Measurements from ENCODE around the gene AK2.
A peak's percentile ranks its signal among the peaks of the same experiment; 100 is the strongest.
"Not testable (repeated sequence)": the region's sequence is repeated elsewhere in the genome, so short reads cannot be mapped to it uniquely, and the experiment has no call there.

AK2 gene

DNA sequence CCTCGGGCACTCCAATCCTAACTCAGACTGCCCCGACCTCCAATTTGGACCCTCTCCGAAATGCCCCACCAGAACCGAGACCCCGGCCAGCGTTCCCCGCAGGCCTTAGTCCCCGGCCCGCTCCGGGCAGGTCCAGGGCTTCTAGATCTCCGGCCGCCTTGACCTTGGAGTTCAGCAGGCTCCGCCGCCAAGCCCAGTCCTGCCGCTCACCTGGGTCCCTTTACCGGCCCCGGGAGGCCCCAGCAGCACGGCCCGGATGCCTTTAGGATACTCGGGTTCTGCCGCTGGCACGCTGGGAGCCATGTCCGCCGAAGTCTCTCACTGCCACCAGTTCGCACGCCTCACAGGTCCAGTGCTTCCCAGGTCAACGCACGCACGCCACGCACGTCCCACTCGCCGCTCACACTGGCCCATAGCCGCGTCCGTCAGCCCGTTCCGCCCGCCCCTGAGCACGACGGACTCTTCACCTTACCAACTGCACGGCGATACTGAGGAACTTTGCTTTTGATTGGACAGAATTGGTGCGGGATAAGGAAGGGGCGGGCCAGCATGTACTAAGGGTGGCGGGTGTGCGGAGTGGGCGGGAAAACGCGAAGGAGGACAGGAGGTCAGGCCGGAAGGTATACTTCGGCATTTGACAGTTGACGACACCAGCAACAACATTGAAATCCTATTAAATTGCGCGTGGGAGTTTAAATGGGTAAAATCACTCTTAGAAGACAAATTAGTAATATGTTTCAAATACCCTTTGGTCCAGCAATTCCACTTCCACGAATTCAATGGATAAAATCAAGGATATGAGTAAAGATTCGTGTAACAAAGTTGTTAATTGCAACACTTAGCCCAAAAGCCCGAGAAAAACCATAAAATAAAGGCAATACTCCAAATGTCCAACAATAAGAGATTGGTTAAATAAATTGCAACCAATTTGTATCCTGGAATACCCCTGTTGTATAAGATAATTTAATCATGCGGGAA lies at the start of gene AK2:
TSS of gene AK2 (minus strand) at position 358 of the 978 bp plus-strand sequence. CDS start at position 303, 55 bp downstream.
- Mint-ChIP-seq H3K9me3 (no peaks in the 10 kb centered on the region), H3K4me1 (peaks cover 31 to 54% of the 10 kb centered on the region in 2 donors)

GRCh38 chr1:33086384-33086850 lies 49.7 kb upstream of the AK2 start:
- H3K27me3 Mint-ChIP-seq = peaks cover 31 to 37% of the 10 kb centered on the region in 2 donors
- DNase-seq = peak; percentile 25
- H3K36me3 Mint-ChIP-seq = no peaks in the 10 kb centered on the region
- no peaks in the 10 kb centered on the region for H3K9me3 Mint-ChIP-seq
- peak; percentile 69 for ATAC-seq (replicated peaks)
- no peak overlapping the region for H3K4me3 Mint-ChIP-seq
- H3K27ac Mint-ChIP-seq = no peak overlapping the region
- peaks cover 18 to 19% of the 10 kb centered on the region in 2 donors for H3K4me1 Mint-ChIP-seq

More for the DNA sequence above, at the start of gene AK2:
- Mint-ChIP-seq H3K27ac (peak within 1 kb of the TSS; percentile 98), H3K27me3 (peaks cover 0 to 3% of the 10 kb centered on the region in 2 donors), H3K4me3 (peak within 1 kb of the TSS; percentile 94 to 100), H3K36me3 (peaks cover 15 to 25% of the 10 kb centered on the region in 2 donors)
- ATAC-seq (replicated peaks) (peak; percentile 99), DNase-seq (peak; percentile 96)

DNA sequence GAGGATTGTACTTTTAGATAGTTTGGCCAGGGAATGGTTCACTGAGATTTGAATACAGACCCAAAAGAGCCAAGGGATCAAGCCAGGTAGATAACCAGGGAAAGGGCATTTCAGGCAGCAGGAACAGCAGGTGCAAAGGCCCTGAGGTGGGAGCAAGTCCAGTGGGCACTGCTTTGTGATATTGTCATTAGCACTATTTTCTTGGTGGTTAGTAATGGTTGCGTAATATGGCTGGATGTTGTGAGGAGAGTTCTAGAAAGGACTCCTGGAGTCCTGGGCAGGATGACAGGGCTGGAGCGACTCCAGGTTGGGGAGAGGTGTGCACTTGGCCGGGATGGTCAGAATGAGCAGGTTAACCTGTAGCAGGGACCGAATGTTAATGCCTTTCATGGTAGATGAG lies 48.6 kb upstream of the AK2 start:
- no peaks in the 10 kb centered on the region for H3K9me3 Mint-ChIP-seq
- no peak overlapping the region for H3K27ac Mint-ChIP-seq
- peaks cover 33 to 43% of the 10 kb centered on the region in 2 donors for H3K27me3 Mint-ChIP-seq
- peaks cover 22 to 27% of the 10 kb centered on the region in 2 donors for H3K4me1 Mint-ChIP-seq
- no peak overlapping the region for H3K4me3 Mint-ChIP-seq
- H3K36me3 Mint-ChIP-seq = no peaks in the 10 kb centered on the region
- ATAC-seq (replicated peaks) = no peak
- DNase-seq = no peak

GRCh38 chr1:33082575-33083108 lies 46.0 kb upstream of the AK2 start:
- ATAC-seq (replicated peaks) (no peak), DNase-seq (no peak)
- Mint-ChIP-seq H3K9me3 (no peaks in the 10 kb centered on the region), H3K27ac (no peak overlapping the region), H3K4me1 (peaks cover 12 to 20% of the 10 kb centered on the region in 2 donors), H3K4me3 (peak overlapping the region in 1 of 2 donors; percentile 7), H3K27me3 (peaks cover 35 to 45% of the 10 kb centered on the region in 2 donors), H3K36me3 (no peaks in the 10 kb centered on the region)

DNA sequence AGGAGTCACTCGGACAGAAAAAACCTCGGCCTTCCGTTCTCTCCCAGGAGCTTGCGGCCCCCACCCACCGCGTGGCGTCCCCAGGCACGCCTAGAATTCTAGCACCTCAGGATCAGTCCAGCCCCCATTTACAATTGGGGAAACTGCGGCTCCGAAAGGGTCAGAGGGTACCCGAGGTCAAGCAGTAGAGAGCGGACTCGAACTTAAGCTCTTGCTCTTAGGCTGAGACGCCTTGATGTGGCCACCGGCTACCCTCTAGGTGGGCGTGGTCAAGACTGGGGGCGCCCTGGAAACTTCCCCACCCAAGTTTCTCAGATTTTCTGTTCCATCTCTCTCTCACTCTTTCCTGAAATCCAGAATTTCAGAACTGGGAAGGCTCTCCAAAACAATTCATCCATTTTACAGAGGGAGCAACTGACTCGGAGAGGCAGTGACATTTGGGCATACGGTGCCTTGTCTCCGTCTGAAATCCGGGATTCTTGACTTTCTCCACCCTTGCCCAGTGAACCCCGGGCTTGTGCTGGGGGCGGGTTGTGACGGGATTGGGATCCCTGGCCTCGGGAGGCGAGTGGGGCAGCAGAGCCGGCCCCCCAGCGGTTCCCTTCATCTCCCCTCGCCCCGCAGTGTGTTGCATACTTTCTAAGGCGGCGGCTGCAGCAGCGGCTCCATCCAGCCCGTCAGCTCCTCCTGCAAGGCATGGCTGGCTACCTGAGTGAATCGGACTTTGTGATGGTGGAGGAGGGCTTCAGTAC lies 45.0 kb upstream of the AK2 start:
- H3K4me3 Mint-ChIP-seq = peak overlapping the region; percentile 74 to 85
- H3K9me3 Mint-ChIP-seq = no peaks in the 10 kb centered on the region
- ATAC-seq (replicated peaks) (no peak), DNase-seq (no peak)
- H3K27me3 Mint-ChIP-seq = peaks cover 38 to 42% of the 10 kb centered on the region in 2 donors
- H3K36me3 Mint-ChIP-seq = no peaks in the 10 kb centered on the region
- no peak overlapping the region for H3K27ac Mint-ChIP-seq
- H3K4me1 Mint-ChIP-seq = peaks cover 11 to 20% of the 10 kb centered on the region in 2 donors

DNA sequence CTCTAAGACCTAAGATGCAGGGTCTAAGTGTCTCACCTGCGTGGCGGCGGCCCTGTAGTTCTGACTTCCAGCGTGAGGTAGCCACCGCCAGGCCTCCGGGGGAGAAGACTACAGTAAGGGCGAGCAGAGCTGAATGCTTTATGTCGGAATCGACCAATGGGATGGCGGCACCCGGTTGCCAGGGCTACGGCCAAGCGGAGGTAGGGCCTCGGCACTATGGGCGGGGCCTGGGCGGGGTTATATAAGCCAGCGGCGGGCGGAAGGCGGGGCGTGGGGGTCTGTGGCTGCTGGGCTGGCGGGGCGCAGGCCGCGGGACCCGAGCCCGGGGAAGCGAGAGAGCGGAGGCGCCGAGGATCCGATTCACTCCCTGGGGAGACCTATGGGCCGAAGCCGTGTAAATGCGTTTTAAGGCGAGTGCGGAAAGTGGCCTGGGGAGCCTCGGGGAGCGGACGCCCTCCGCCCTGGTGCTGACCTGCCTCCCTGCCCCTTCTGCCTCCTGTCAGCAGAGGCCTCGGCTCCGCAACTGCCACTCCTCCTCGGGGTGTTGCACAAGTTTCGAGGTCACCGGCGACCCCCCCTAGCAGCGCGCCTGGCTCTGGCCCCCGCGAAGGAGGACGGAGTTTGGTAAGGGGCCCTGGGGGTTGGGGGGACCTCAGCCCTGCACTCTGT lies 44.3 kb upstream of the AK2 start, which contains the start of gene AZIN2:
TSS of gene AZIN2 (plus strand) at position 269 of the 669 bp plus-strand sequence. CDS start 1,097 bp downstream, outside the sequence.
- DNase-seq (peak; percentile 90), ATAC-seq (replicated peaks) (peak; percentile 100)
- H3K4me1 Mint-ChIP-seq = peaks cover 9 to 20% of the 10 kb centered on the region in 2 donors
- H3K36me3 Mint-ChIP-seq = no peaks in the 10 kb centered on the region
- H3K9me3 Mint-ChIP-seq = no peaks in the 10 kb centered on the region
- H3K4me3 Mint-ChIP-seq = peak within 1 kb of the TSS; percentile 74 to 85
- H3K27ac Mint-ChIP-seq = peak within 1 kb of the TSS; percentile 33
- peaks cover 35 to 39% of the 10 kb centered on the region in 2 donors for H3K27me3 Mint-ChIP-seq

GRCh38 chr1:33080373-33080772 lies 43.7 kb upstream of the AK2 start:
- H3K36me3 Mint-ChIP-seq = no peaks in the 10 kb centered on the region
- ATAC-seq (replicated peaks) (no peak), DNase-seq (no peak)
- H3K4me3 Mint-ChIP-seq = peak overlapping the region; percentile 74 to 85
- H3K4me1 Mint-ChIP-seq = peaks cover 9 to 20% of the 10 kb centered on the region in 2 donors
- H3K9me3 Mint-ChIP-seq = no peaks in the 10 kb centered on the region
- H3K27ac Mint-ChIP-seq = peak overlapping the region; percentile 21
- peaks cover 31 to 36% of the 10 kb centered on the region in 2 donors for H3K27me3 Mint-ChIP-seq

DNA sequence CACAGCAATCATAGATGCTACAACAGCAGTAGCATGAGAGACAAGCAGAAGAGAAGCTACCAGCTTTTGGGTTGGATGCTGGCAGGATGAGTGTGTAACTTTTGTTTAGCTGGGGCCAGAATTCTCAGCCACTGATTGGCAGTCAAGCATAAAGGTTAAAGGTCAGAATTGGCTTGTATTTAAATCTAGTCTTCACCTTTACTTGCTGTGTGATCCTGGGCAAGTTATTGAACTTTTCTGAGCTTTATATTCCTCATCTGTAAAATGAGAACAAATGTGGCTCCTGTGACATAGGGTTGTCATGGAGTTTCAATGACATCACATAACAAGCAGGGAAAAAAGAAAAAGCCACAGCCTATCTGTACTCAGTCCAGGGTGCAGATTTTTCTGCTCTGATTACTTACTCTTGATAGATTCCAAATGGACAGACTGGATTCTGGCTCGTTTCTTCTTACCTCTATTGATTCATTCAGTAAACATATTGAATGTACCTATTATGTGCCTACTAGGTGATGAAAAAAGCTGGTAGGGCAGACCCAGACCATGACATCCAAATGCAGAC lies 41.4 kb upstream of the AK2 start:
- H3K4me1 Mint-ChIP-seq = peaks cover 9 to 20% of the 10 kb centered on the region in 2 donors
- ATAC-seq (replicated peaks) = no peak
- H3K9me3 Mint-ChIP-seq = no peaks in the 10 kb centered on the region
- peaks cover 23 to 26% of the 10 kb centered on the region in 2 donors for H3K27me3 Mint-ChIP-seq
- no peak for DNase-seq
- no peak overlapping the region for H3K27ac Mint-ChIP-seq
- no peaks in the 10 kb centered on the region for H3K36me3 Mint-ChIP-seq
- no peak overlapping the region for H3K4me3 Mint-ChIP-seq

GRCh38 chr1:33074193-33074945 lies 37.7 kb upstream of the AK2 start:
- H3K4me1 Mint-ChIP-seq = peaks cover 5 to 13% of the 10 kb centered on the region in 2 donors
- H3K36me3 Mint-ChIP-seq = no peaks in the 10 kb centered on the region
- peaks cover 7 to 10% of the 10 kb centered on the region in 2 donors for H3K9me3 Mint-ChIP-seq
- DNase-seq = no peak
- no peak for ATAC-seq (replicated peaks)
- peaks cover 0 to 5% of the 10 kb centered on the region in 2 donors for H3K27me3 Mint-ChIP-seq
- no peak overlapping the region for H3K27ac Mint-ChIP-seq
- no peak overlapping the region for H3K4me3 Mint-ChIP-seq

GRCh38 chr1:33072707-33073106 lies 36.0 kb upstream of the AK2 start:
- Mint-ChIP-seq H3K36me3 (peaks cover 0 to under 1% of the 10 kb centered on the region in 2 donors), H3K27me3 (peaks cover 1 to 5% of the 10 kb centered on the region in 2 donors), H3K27ac (no peak overlapping the region), H3K9me3 (peaks cover 8 to 11% of the 10 kb centered on the region in 2 donors), H3K4me1 (peaks cover 5 to 13% of the 10 kb centered on the region in 2 donors), H3K4me3 (no peak overlapping the region)
- ATAC-seq (replicated peaks) (no peak), DNase-seq (no peak)

- peaks cover 15 to 21% of the 10 kb centered on the region in 2 donors for H3K9me3 Mint-ChIP-seq
These were observed 33.9 kb upstream of the AK2 start for GRCh38 chr1:33070628-33071027.

DNA sequence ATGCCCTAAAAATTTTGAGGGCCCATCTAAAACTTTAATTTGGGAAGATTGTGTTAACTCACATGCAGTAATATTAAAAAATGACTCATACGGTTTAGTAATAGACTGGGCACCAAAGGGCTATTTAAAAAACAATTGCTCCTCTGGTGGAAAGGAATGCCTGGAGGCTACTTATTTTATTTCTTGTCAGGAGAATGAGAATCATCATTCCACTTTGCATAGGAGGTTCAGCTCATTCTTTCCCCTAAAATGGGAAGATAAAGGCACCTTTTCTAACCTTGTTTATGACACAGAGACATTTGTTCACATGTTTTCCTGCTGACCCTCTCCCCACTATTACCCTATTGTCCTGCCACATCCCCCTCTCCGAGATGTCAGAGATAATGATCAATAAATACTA lies 31.4 kb upstream of the AK2 start:
- H3K4me1 Mint-ChIP-seq = peaks cover 5 to 13% of the 10 kb centered on the region in 2 donors
- peaks cover 2 to 24% of the 10 kb centered on the region in 2 donors for H3K36me3 Mint-ChIP-seq
- ATAC-seq (replicated peaks); DNase-seq; H3K4me3 Mint-ChIP-seq; H3K27ac Mint-ChIP-seq: not testable (repeated sequence)
- peaks cover 8 to 12% of the 10 kb centered on the region in 2 donors for H3K27me3 Mint-ChIP-seq
- H3K9me3 Mint-ChIP-seq = peaks cover 30 to 39% of the 10 kb centered on the region in 2 donors

More at GRCh38 chr1:33070628-33071027, 33.9 kb upstream of the AK2 start:
- H3K4me1 Mint-ChIP-seq = peaks cover 5 to 13% of the 10 kb centered on the region in 2 donors
- no peak overlapping the region for H3K27ac Mint-ChIP-seq
- peaks cover 7 to 8% of the 10 kb centered on the region in 2 donors for H3K27me3 Mint-ChIP-seq
- H3K36me3 Mint-ChIP-seq = peaks cover 0 to 8% of the 10 kb centered on the region in 2 donors
- no peak for ATAC-seq (replicated peaks)
- DNase-seq = no peak
- H3K4me3 Mint-ChIP-seq = no peak overlapping the region
